ENCODE results near the gene MEIS1.

The MEIS1 gene

DNA sequence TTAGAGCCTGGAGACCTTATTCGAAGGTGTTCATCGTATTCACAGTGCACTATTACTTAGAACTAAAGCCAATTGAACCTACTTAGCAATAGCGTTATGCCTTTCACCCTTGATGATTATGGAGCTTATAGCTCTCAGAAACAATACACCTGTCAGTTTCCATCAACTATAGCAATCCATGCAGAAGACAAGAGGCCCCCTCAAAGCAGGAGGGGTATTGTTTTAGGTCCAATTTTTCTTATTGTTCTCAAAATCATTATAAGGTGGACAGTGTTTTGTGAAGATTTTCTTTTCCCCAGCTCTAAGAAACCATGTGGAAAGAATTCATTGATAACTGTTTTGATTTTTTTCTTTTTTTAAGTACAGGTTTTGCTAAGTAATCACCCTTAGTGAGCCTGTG is 135.5 kb downstream of the MEIS1 start:
- no peak for DNase-seq

- DNase-seq, result no peak
These were observed 137.0 kb downstream of the MEIS1 start for GRCh38 chr2:66571918-66572317.

- no peak for DNase-seq
These were observed 137.5 kb downstream of the MEIS1 start for GRCh38 chr2:66572391-66572790.

DNA sequence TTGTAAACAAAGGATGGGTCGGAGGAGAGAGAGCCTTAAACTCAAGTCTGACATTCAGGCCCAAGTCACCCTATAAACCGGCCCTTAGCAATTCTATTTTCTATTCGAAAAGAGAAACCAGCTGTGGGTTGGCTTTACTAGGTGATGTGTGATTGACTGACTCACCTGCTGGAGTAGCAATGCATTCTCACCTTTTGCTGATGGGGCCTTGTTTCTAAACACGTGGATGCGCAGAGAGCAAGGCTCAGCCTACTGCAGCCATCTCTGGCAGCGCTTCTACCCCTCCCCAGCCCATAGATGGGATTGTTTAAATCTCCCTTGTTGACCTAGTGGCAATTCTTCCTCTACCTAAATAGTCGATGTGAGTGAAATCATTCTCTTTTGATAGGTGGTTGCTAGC is 138.5 kb downstream of the MEIS1 start:
- DNase-seq, result no peak

GRCh38 chr2:66573821-66574233 is 138.9 kb downstream of the MEIS1 start:
- DNase-seq, result no peak

DNA sequence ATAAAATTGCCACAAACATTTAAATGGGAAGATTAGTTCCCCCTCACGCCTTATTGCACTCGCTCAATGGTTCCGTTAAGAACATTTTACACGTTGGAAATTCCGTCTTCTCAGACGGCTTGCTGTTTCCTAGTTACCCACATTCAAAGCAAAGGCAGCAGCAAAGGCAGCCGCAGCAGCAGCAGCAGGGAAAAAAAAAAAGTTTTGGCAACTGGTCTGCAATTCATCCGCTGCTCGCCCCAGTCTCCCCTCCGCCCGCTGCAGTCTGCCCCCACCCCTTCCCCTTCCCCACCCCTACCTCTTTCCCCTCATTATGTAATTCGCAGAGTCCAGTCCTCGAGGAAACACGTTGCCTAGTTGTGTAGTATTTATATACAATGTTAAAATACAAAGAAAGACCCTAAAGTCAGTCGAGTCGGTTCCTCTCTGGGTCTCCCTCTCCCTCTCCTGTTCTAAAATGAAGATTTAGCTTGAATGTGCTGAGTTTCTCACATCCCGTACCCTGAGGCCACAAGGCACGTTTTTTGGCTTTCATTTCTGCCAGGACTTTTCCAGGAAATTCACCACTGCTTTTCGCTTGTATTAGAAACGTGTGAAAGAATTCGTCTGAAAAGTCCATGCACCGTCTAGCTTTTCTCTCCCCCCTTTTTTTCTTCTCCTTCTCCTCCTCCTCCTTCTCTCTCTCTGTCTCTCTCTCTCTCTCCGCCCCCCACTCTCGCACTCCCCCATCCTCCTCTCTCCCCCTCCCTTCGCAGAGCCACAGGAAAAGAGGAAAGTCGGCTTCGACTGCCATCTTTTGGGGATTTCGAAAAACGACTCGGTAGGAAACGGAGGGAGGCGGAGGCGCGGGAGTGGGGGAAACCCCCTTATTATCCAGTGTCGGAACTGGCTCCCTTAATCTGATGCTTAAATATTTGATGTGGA is 140.0 kb downstream of the MEIS1 start:
- no peak for DNase-seq

GRCh38 chr2:66575625-66576310 is 140.8 kb downstream of the MEIS1 start:
- DNase-seq, result no peak

- no peak for DNase-seq
These were observed 141.3 kb downstream of the MEIS1 start for GRCh38 chr2:66576311-66576560.

DNA sequence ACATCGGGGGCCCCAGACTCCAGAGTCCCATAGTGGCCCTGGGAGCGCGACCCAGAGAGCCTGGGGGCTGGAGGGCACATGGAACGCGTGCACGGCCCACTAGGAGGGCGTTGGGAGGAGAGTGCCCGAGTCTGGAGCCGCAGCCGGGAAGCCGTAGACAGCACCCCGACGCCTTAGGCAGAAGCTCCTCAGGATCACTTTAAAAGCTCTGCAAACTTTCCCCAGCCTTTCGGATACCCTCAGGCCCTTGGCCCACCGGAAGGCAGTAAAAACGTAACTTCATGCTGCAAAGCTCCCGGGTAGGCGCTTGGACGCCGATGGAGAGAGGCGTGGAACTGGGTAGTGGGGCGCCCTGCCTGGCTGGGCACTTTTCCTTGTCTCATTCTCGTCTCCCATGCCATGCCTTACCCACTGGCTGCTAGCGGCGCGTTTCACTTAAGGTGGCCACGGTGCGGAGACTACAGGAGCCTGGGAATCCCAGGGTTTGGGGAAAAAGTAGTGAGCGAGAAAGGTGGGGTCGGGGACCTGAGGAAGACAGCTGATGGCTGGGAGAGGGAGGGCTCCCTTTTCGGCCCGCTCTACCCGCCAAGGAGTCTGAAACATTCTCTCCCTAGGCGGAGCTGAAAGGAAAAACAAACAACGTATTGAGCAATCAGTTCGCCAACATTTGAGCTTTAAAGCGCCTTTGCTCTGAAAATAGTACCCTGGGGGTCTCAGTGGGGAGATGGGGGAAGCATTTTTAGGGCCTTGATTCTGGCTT is 141.8 kb downstream of the MEIS1 start:
- no peak for DNase-seq

DNA sequence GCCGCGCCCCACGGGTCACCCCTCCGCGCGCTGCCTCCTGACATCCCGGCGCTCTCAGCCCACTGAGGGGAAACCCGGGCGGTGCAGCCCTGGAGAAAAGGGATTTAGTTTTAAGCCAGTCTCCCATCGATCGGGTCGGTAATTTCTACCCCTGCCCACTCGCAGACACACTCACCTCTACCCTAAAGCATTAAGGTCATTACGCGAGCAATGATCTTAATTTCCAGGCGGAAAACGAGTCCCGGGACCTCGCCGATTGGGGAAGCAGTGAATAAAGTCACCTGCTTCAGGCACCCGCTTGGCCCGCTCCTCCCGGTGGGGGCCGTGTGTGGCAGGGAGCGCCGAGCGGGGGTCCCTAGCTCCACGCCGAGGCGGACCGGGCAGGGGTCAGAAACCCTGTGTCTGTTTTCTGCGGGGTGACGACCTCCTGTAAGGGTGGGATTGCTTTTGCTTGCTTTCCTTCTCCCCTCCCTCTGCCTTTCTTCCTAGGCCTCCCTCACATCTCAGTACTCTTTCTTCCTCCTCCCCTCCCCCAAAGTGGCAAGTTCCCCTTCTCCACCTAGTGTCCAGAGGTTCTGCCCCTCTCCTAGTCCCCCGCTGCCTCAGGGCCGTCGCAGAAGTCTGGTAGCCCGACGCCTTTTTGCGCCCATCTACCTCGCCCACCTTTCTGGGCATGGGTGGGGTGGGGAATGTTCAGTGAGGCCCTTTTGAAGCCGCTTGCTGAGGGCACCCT is 142.6 kb downstream of the MEIS1 start:
- no peak for DNase-seq

GRCh38 chr2:66578054-66578686 is 143.2 kb downstream of the MEIS1 start:
- no peak for DNase-seq

DNA sequence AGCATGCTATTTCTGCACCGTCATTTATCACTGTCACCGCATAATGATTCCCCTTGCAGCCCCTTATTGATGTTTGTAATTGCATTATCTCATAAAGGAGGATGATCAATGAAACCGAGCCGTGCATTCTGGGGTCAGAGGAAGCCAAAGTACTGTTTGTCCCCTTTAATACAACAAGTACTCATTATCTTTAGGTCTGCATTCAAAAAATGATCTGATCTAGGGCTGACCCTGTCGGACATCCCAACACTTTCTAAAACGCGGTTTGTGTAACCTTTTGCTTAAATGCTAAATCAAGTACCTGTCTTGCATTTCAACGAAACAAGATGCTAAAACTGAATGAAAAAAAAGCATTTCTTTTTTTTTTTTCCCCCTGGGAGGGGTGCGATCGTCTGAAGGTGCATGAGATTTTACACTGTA is 143.8 kb downstream of the MEIS1 start:
- no peak for DNase-seq

GRCh38 chr2:66579186-66580126 is 144.5 kb downstream of the MEIS1 start:
- no peak for DNase-seq

DNA sequence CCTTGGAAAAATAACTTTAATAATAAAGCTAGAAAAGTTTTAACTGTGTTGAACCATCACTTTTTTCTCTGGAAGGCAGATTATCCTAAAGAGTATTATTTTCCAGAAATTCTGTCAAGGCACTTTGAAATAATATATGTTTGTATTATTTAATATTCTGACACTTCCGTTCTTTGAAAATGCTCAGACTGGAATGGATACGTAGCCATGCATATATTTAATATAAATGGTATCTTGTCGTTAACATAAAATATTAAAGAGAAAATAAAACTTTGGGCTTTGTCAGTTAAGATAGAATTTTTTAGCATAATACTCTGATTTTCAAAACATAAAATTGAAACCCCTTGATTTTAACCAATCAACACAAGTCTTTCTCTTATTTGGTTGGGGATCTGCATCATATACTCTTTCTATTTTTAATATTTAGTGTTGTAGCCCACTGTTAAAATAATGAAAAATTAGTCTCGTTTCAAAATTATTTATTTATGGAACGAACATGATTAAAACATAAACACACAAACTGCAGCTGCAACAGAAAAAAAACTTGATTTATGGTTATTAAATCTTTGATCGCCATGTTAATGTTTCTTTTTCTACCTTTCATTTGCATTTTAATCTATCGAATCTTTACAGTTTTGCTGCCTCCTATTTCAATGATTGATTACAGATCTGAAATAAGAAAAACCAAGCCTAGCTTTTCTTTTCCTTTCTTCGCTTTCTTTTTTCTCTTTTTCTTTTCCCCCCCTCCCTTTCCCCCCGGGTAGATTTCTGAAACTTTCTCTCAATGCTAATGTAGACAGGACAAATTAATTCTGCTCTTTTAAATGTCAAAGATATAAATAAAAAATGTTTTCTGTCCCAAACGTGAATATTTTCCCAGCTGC is 145.5 kb downstream of the MEIS1 start:
- no peak for DNase-seq

DNA sequence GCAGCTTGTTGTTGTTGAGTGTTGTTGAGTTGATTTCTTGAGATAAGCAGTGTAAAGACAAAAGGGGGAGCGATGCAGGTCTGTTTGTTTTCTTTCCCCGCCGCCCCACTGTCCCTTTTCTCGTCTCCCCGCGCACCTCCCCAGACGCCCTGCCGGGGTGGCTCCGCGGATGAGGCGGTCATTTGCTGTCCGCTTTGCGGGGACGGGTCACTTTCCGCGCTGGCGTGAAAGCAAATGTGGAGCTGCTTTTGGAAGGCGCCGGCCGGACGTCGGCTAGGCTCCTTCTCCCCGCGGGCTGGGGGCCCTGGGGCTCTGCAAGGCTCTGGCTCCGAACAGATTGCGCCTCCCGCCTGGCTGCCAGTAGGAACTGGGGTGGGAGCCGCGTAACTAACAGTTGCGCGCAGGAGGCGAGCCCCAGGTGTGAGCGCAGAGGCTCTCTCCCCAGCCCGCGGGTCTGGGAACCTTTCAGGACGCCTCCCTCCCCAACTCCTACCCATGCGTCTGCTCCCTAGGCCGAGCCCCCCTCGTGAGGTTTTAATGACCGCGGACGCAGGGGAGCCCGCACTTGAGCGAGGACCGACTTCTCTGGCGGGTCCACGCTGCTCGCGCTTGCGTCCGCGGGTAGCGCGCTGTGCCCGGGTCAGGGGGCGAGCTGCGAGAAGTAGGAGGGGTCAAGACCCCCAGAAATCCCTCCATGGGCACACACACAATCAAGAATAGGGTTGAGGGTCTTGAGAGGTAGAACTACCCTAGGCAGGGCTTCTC is 146.6 kb downstream of the MEIS1 start:
- no peak for DNase-seq

- DNase-seq, result no peak
These were observed 147.4 kb downstream of the MEIS1 start for GRCh38 chr2:66582104-66582986.

DNA sequence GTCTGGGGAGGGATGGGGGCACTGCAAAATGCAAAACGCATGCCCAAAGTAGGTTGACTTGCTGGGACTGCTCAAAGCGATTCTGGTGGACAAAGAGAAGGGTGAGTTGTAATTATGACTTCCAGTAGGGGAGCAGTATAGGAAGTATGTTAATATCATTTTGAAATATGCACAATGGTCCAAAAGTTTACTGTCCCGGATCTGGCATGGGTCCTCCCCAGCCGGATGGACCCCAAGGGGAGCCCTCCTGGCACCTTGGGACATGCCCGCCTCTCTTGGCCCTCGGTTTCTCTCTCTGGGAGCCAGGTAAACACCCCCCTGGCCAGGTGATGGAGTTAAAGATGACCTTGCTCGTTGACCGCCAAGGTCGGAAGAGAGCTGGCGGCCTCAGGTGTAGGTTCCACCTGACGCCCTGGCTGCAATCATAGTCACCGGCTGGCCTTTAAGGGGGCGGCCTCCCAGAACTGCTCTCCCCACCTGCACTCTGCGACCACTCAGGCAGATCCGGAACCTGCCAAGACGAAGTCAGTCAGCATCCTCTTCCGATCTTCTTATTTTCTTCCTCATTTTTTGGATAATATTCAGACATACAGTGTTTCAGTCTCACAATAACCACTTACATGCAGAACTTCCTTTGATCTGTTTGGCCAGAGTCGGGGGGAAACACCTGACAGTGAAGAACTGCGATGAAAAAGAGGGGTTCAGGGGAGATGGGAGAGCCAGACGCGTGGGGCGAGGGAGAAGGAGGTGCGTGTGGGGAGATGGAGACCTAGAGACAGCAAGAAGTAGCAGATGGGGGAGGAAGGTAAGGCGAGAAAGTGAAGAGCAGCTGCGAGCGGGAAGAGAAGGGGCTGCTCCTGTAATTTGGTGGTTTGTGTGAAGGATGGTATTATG is 148.3 kb downstream of the MEIS1 start:
- DNase-seq, result no peak

Measured in activated T-cell treated with anti-CD3 and anti-CD28 coated beads for 4 hours (primary cell).